ENCODE results near the gene NDE1.

GRCh38 chr16:15775209-15775608 lies 125.2 kb downstream of the NDE1 start:
- TF ChIP-seq TAF1 (IDR thresholded peaks at IDR 0.05; ENCODE audit: control insufficient read depth, extremely low read depth, insufficient read depth, low read length, severe bottlenecking) (no peak), REST (IDR thresholded peaks at IDR 0.05; ENCODE audit: borderline replicate concordance) (no peak), REST (CRISPR knock-in tag; IDR thresholded peaks at IDR 0.05; ENCODE audit: low read depth) (no peak), ATF6 (CRISPR knock-in tag; IDR thresholded peaks at IDR 0.05) (no peak), CREB1 (IDR thresholded peaks at IDR 0.05) (no peak), CREB1 (CRISPR knock-in tag; IDR thresholded peaks at IDR 0.05) (no peak), POLR2AphosphoS2 (IDR thresholded peaks at IDR 0.05; ENCODE audit: low read length) (no peak), RAD21 (CRISPR knock-in tag; conservative IDR thresholded peaks at IDR 0.05 in 1 of 2, IDR thresholded peaks at IDR 0.05 in 1 of 2) (no peak), PHB (CRISPR knock-in tag; IDR thresholded peaks at IDR 0.05) (no peak), EP300 (IDR thresholded peaks at IDR 0.05; ENCODE audit: low read length) (no peak), TRIM25 (IDR thresholded peaks at IDR 0.05; ENCODE audit: borderline replicate concordance) (no peak), MYNN (IDR thresholded peaks at IDR 0.05) (no peak), MYNN (CRISPR knock-in tag; IDR thresholded peaks at IDR 0.05) (no peak), GABPB1 (CRISPR knock-in tag; IDR thresholded peaks at IDR 0.05) (no peak), SIN3A (IDR thresholded peaks at IDR 0.05; ENCODE audit: borderline replicate concordance in 2 of 2, control insufficient read depth in 1 of 2, low read depth in 2 of 2, low read length in 2 of 2) (no peak), RCOR1 (IDR thresholded peaks at IDR 0.05; ENCODE audit: borderline replicate concordance in 1 of 2, low read depth in 2 of 2, low read length in 2 of 2) (no peak), NFE2 (IDR thresholded peaks at IDR 0.05; ENCODE audit: low read depth) (no peak)
